ENCODE measurements around the gene CRYGN.

Gene CRYGN

DNA sequence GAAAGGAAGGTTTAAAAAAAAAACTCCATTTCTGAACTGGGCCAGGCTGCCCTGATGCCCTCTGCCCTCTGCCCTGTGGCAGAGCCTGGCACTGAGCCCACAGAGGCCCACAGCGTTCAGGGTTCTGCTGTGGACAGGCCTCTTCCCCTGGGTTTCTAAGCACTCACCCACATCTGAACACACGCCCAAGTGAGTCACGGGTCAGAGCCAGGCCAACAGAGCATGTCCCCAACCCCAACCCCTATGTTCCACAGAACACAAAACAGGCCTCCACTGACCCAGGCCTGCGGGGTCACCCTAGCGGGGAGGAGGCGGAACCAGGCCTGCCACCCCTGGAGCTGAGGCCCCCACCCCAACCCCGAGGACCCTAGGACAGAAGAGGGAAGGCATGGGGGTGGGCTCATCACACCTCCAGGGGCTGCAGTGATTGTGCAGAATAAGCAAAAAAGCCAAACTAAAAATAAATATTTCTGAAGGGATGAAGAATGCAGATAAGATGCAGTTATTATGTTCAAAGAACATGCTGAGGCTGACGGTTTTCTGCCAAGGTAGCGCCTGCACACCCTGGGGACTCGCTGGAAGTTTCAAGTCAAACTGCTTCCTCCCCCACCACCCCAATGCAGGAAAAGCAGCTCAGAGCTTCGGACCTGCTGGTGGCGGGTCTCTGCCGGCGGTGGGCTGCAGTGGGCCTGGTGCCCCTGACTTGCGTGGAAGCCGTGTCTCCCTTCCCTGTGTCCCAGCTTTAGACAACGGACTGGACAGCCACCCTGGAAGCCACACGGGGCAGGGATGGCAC, 35.5 kb downstream of the CRYGN start:
- Histone ChIP-seq H3K27me3 (replicated peaks; ENCODE audit: insufficient read depth, low read length) (peaks cover 51% of the 10 kb centered on the region), H3K9ac (ENCODE audit: low read length) (no peak overlapping the region), H3F3A (ENCODE audit: insufficient read depth, low read length) (no peaks in the 10 kb centered on the region), H3K9me2 (replicated peaks; ENCODE audit: insufficient read depth, low read length) (no peaks in the 10 kb centered on the region), H3K27ac (ENCODE audit: low read length) (no peak overlapping the region), H3K79me2 (ENCODE audit: low read length) (no peaks in the 10 kb centered on the region), H3K9me3 (replicated peaks; ENCODE audit: insufficient read depth, low read length) (no peaks in the 10 kb centered on the region), H2AFZ (ENCODE audit: low read length) (no peak overlapping the region), H4K20me1 (ENCODE audit: insufficient read depth, low read length) (no peaks in the 10 kb centered on the region), H3K36me3 (replicated peaks; ENCODE audit: insufficient read depth, low read length) (no peaks in the 10 kb centered on the region), H3K4me3 (ENCODE audit: low read length) (no peak overlapping the region), H3K4me2 (ENCODE audit: low read depth, low read length) (no peak overlapping the region), H3K4me1 (ENCODE audit: low read length) (0 out of 2 replicates have a peak, but pooled peaks cover 2% of the 10 kb centered on the region)
- no peak for TF ChIP-seq EZH2phosphoT487 (IDR thresholded peaks at IDR 0.05; ENCODE audit: low read length)
- no peak for TF ChIP-seq EZH2 (optimal IDR thresholded peaks at IDR 0.05; ENCODE audit: low read depth, low read length)
- TF ChIP-seq, protein P1, sequence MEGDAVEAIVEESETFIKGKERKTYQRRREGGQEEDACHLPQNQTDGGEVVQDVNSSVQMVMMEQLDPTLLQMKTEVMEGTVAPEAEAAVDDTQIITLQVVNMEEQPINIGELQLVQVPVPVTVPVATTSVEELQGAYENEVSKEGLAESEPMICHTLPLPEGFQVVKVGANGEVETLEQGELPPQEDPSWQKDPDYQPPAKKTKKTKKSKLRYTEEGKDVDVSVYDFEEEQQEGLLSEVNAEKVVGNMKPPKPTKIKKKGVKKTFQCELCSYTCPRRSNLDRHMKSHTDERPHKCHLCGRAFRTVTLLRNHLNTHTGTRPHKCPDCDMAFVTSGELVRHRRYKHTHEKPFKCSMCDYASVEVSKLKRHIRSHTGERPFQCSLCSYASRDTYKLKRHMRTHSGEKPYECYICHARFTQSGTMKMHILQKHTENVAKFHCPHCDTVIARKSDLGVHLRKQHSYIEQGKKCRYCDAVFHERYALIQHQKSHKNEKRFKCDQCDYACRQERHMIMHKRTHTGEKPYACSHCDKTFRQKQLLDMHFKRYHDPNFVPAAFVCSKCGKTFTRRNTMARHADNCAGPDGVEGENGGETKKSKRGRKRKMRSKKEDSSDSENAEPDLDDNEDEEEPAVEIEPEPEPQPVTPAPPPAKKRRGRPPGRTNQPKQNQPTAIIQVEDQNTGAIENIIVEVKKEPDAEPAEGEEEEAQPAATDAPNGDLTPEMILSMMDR (IDR thresholded peaks at IDR 0.05; ENCODE audit: low read length), result no peak
- no peak for DNase-seq

DNA sequence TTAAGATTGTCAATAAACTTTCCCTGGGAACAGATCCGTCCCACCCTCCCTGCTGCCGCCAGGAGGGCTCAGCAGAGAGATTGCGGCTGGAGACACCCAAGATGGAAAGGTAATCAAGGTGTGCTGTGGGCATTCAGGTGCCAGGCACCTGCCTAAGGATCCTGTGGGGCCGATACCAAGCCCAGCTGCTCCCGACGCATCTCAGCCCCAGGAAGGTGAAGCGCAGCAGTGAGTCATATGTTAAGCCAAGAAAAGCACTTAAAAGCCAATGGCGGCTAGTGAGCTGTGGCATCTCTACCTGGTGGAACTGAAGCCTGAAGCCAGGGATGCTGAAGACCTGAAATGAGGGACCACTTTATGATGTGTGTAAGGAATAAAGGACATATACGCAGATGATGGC, 36.2 kb downstream of the CRYGN start:
- H3K27ac ChIP-seq (ENCODE audit: low read length), result no peak overlapping the region
- DNase-seq, result no peak
- no peaks in the 10 kb centered on the region for H3K9me3 ChIP-seq (replicated peaks; ENCODE audit: insufficient read depth, low read length)
- no peaks in the 10 kb centered on the region for H3K36me3 ChIP-seq (replicated peaks; ENCODE audit: insufficient read depth, low read length)
- no peaks in the 10 kb centered on the region for H3K79me2 ChIP-seq (ENCODE audit: low read length)
- no peaks in the 10 kb centered on the region for H3F3A ChIP-seq (ENCODE audit: insufficient read depth, low read length)
- H3K9ac ChIP-seq (ENCODE audit: low read length), result no peak overlapping the region
- TF ChIP-seq, protein P1 (IDR thresholded peaks at IDR 0.05; ENCODE audit: low read length), result no peak
- no peak for TF ChIP-seq EZH2phosphoT487 (IDR thresholded peaks at IDR 0.05; ENCODE audit: low read length)
- TF ChIP-seq EZH2 (optimal IDR thresholded peaks at IDR 0.05; ENCODE audit: low read depth, low read length), result no peak
- no peaks in the 10 kb centered on the region for H3K9me2 ChIP-seq (replicated peaks; ENCODE audit: insufficient read depth, low read length)
- H3K4me3 ChIP-seq (ENCODE audit: low read length), result no peak overlapping the region
- H3K27me3 ChIP-seq (replicated peaks; ENCODE audit: insufficient read depth, low read length), result peaks cover 50% of the 10 kb centered on the region
- no peak overlapping the region for H3K4me2 ChIP-seq (ENCODE audit: low read depth, low read length)
- no peak overlapping the region for H2AFZ ChIP-seq (ENCODE audit: low read length)
- H4K20me1 ChIP-seq (ENCODE audit: insufficient read depth, low read length), result no peaks in the 10 kb centered on the region
- H3K4me1 ChIP-seq (ENCODE audit: low read length), result 0 out of 2 replicates have a peak, but pooled peaks cover 2% of the 10 kb centered on the region

DNA sequence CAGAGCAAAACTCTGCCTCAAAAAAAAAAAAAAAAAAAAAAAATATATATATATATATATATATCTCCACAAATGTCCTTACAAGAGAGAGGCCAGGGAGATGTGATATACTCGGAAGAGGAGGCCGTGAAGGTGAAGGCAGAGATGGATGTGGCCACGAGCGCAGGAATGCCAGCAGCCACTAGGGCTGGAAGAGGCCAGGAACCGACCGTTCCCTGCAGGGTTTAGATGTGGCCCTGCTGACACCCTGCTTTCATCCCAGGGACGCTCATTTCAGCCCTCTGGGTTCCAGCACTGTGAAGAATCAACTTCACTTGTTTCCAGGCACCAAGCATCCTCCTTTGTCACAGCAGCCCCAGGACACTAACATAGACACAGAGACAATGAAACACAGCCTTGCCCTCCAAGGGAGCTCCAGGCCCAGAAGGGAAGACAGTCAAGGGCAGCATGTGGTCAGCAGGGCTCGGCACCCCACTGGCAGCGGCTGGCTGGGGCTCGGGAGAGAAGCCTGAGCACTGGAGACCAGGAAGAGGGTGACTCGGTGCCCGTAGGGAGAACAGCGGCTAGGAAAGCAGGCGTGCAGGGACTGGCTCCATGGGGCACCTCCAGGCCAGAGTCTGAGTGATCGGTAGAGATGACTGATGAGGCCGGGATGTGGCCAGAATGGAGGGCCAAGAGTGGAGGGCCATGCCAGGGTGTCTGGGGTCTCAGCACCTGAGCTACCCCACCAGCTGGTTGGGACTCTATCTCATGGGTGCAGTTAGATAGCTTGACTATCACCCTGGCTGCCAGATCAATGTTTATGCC, 37.7 kb downstream of the CRYGN start:
- Histone ChIP-seq H3K9me3 (replicated peaks; ENCODE audit: insufficient read depth, low read length) (no peaks in the 10 kb centered on the region), H3K4me1 (ENCODE audit: low read length) (0 out of 2 replicates have a peak, but pooled peaks cover 2% of the 10 kb centered on the region), H3K9ac (ENCODE audit: low read length) (no peak overlapping the region), H3K79me2 (ENCODE audit: low read length) (no peaks in the 10 kb centered on the region), H3K4me3 (ENCODE audit: low read length) (no peak overlapping the region), H3K27me3 (replicated peaks; ENCODE audit: insufficient read depth, low read length) (peaks cover 44% of the 10 kb centered on the region), H3K4me2 (ENCODE audit: low read depth, low read length) (no peak overlapping the region), H3K9me2 (replicated peaks; ENCODE audit: insufficient read depth, low read length) (no peaks in the 10 kb centered on the region), H3K36me3 (replicated peaks; ENCODE audit: insufficient read depth, low read length) (no peaks in the 10 kb centered on the region), H4K20me1 (ENCODE audit: insufficient read depth, low read length) (no peaks in the 10 kb centered on the region), H3K27ac (ENCODE audit: low read length) (no peak overlapping the region), H2AFZ (ENCODE audit: low read length) (no peak overlapping the region), H3F3A (ENCODE audit: insufficient read depth, low read length) (no peaks in the 10 kb centered on the region)
- DNase-seq, result no peak
- TF ChIP-seq, protein P1 (IDR thresholded peaks at IDR 0.05; ENCODE audit: low read length), result no peak
- TF ChIP-seq EZH2 (optimal IDR thresholded peaks at IDR 0.05; ENCODE audit: low read depth, low read length) (no peak), EZH2phosphoT487 (IDR thresholded peaks at IDR 0.05; ENCODE audit: low read length) (no peak)

All from MM.1S (cell line).